Kidney (tissue), 14 donors: ENCODE results near the gene PDLIM3. TPM values are rescaled to one million over a fixed set of nuclear protein-coding genes. Genes with fewer than 3 reads are reported as not detected.

Experiments used
- DNase-seq, 5 donors: peaks; one replicate each; pipeline ENCODE4 v3.0.0-alpha.2; 2013 to 2020
- FAIRE-seq: peaks from 2 replicates; lab custom pipeline; 2012; peaks lifted over from hg19 to GRCh38; lab: Jason Lieb, UNC
- H3K27ac ChIP-seq, 2 donors: one replicate each; pipeline ENCODE4 v1.7.0; 2013; ENCODE audit warnings: low read depth in 2 of 2, low read length in 2 of 2, inconsistent platforms in 1 of 2
- H3K27me3 ChIP-seq: one replicate; pipeline ENCODE4 v1.7.1; 2013; ENCODE audit warnings: low read length, inconsistent platforms; ENCODE audit not compliant: control insufficient read depth, insufficient read depth
- H3K36me3 ChIP-seq, 3 donors: one replicate each; pipeline versions ENCODE4 v1.7.0 to v1.7.1; 2013; ENCODE audit warnings: low read length in 3 of 3, control low read depth in 1 of 3, inconsistent platforms in 1 of 3; ENCODE audit not compliant: insufficient read depth in 3 of 3, control insufficient read depth in 2 of 3
- H3K4me1 ChIP-seq, 3 donors: one replicate each; pipeline versions ENCODE4 v1.7.0 to v1.7.1; 2013; ENCODE audit warnings: low read length in 3 of 3, inconsistent platforms in 1 of 3, low read depth in 1 of 3; ENCODE audit not compliant: control insufficient read depth in 2 of 3, insufficient read depth in 2 of 3
- H3K4me3 ChIP-seq, 3 donors: one replicate each; pipeline versions ENCODE4 v1.7.0 to v1.8.1; 2013; ENCODE audit warnings: low read length in 3 of 3, control low read depth in 1 of 3, inconsistent platforms in 1 of 3
- H3K9ac ChIP-seq, 3 donors: one replicate each; pipeline versions ENCODE4 v1.7.0 to v1.7.1; 2013; ENCODE audit warnings: low read length in 3 of 3, control low read depth in 1 of 3, inconsistent platforms in 1 of 3
- H3K9me3 ChIP-seq, 3 donors: one replicate each; pipeline versions ENCODE4 v1.7.0 to v1.7.1; 2013; ENCODE audit warnings: low read length in 3 of 3, control low read depth in 1 of 3, inconsistent platforms in 1 of 3; ENCODE audit not compliant: control insufficient read depth in 2 of 3, insufficient read depth in 1 of 3
- intact Hi-C: fragments of 100-400 bp; cut with DNase I; formaldehyde crosslinking; loops from one replicate; pipeline ENCODE4 v1.11.1; 2022
- polyA plus RNA-seq: library from polyadenylated mRNA; stranded (reverse); fragments of 350-450 nt; fragmentation: Illumina TruSeq; extraction: RNeasy Lipid Tissue Mini Kit (QIAGEN cat#74804); gene quantifications from one replicate; pipeline ENCODE4 v1.2.3, GENCODE V29; 2014; ENCODE audit warnings: low read depth, low replicate concordance; ENCODE audit not compliant: insufficient read depth
- total RNA-seq: library from RNA; stranded (reverse); fragmentation: NEBNext Ultra II Directional; extraction: Animal tissue kit (Norgen Biotek cat#: 25700); gene quantifications from one replicate; pipeline ENCODE4 v1.2.1, GENCODE V29; 2021
- TF ChIP-seq, protein P1 (sequence below): IDR thresholded peaks from 3 replicates; pipeline ENCODE4 v1.5.1; 2012; ENCODE audit warnings: mild to moderate bottlenecking, moderate library complexity, borderline replicate concordance; ENCODE audit not compliant: insufficient read depth; ENCODE audit errors: extremely low read depth
- donor health status: control.
- donor health status: control.
- donor health status: control.
- donor health status: control.
- donor health status: control.
- donor health status: DM: yes; HTN: yes; CAD: no.
- donor health status: Normal renal cell carcinoma (clear cell type).

The PDLIM3 gene
- total and polyA plus RNA-seq, 2 donors from 2014 or later = 10.8 to 19.6 TPM

GRCh38 chr4:185467991-185468390 is 67.3 kb downstream of the PDLIM3 start:
- TF ChIP-seq, protein P1, sequence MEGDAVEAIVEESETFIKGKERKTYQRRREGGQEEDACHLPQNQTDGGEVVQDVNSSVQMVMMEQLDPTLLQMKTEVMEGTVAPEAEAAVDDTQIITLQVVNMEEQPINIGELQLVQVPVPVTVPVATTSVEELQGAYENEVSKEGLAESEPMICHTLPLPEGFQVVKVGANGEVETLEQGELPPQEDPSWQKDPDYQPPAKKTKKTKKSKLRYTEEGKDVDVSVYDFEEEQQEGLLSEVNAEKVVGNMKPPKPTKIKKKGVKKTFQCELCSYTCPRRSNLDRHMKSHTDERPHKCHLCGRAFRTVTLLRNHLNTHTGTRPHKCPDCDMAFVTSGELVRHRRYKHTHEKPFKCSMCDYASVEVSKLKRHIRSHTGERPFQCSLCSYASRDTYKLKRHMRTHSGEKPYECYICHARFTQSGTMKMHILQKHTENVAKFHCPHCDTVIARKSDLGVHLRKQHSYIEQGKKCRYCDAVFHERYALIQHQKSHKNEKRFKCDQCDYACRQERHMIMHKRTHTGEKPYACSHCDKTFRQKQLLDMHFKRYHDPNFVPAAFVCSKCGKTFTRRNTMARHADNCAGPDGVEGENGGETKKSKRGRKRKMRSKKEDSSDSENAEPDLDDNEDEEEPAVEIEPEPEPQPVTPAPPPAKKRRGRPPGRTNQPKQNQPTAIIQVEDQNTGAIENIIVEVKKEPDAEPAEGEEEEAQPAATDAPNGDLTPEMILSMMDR = no peak
- intact Hi-C loops = no loop called here

DNA sequence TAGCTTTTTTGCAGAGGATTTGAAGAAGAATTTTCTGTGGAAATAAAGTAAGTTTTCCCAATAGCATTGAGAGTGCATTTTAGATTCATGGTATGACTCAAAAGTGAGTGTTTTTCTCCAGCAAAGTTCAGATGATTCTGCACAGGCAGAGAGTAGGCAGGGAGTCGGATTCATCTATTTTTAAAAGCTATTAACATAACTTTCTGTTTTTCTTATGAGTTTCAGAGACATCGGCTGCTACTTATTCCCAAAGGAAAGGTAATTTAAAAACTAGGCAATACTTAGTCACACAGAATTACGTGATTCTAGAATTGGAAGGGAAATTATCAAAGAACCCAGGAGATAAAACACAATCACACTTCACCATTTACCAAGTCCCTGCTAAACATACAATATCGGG is 68.2 kb downstream of the PDLIM3 start:
- Histone ChIP-seq H3K9ac (no peak overlapping the region), H3K36me3 (no peaks in the 10 kb centered on the region), H3K27ac (no peak overlapping the region), H3K4me3 (no peak overlapping the region), H3K4me1 (peaks cover 0 to 1% (median 0%) of the 10 kb centered on the region in 3 donors), H3K9me3 (no peaks in the 10 kb centered on the region), H3K27me3 (no peaks in the 10 kb centered on the region)
- intact Hi-C loops = no loop called here
- DNase-seq = no peak
- FAIRE-seq = no peak
- TF ChIP-seq, protein P1 = no peak

More at GRCh38 chr4:185467991-185468390, 67.3 kb downstream of the PDLIM3 start:
- Histone ChIP-seq H3K36me3 (no peaks in the 10 kb centered on the region), H3K9me3 (no peaks in the 10 kb centered on the region), H3K9ac (no peak overlapping the region), H3K4me3 (no peak overlapping the region), H3K27me3 (no peaks in the 10 kb centered on the region), H3K27ac (no peak overlapping the region), H3K4me1 (peaks cover 0 to 2% (median 0%) of the 10 kb centered on the region in 3 donors)
- DNase-seq (no peak), FAIRE-seq (no peak)

GRCh38 chr4:185465707-185466106 is 69.6 kb downstream of the PDLIM3 start:
- Histone ChIP-seq H3K27ac (no peak overlapping the region), H3K4me1 (no peaks in the 10 kb centered on the region), H3K4me3 (no peak overlapping the region), H3K9ac (no peak overlapping the region), H3K36me3 (no peaks in the 10 kb centered on the region), H3K27me3 (no peaks in the 10 kb centered on the region), H3K9me3 (no peaks in the 10 kb centered on the region)
- TF ChIP-seq, protein P1 = no peak
- no peak for FAIRE-seq
- no peak for DNase-seq
- intact Hi-C loops = no loop called here

DNA sequence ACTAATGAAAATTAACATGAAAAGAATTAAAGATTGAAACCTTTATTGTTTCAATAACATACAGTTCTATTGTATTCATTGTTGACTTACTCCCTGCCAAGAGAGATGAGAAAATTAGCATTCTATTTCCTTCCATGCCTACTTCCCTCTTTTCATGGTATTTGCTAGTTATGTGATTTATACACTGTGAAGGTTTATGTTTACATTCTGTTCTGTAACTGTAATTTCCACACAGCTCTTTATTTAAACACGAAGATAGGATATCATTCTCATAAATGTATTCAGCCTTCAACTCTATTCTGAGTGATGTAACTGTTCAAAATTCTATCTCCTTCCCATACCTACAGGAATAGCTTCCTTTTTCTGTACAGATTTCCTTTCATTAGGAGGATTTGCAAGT is 70.4 kb downstream of the PDLIM3 start:
- H3K36me3 ChIP-seq = no peaks in the 10 kb centered on the region
- DNase-seq (no peak), FAIRE-seq (no peak)
- H3K9ac ChIP-seq = no peak overlapping the region
- no peak overlapping the region for H3K4me3 ChIP-seq
- intact Hi-C loops = no loop called here
- H3K27me3 ChIP-seq = no peaks in the 10 kb centered on the region
- TF ChIP-seq, protein P1 = no peak
- H3K27ac ChIP-seq = no peak overlapping the region
- no peaks in the 10 kb centered on the region for H3K4me1 ChIP-seq
- H3K9me3 ChIP-seq = no peaks in the 10 kb centered on the region
